Endothelial cell of umbilical vein (primary cell): ENCODE data around the gene NFATC1. TPM values are rescaled to one million over a fixed set of nuclear protein-coding genes. Genes with fewer than 3 reads are reported as not detected.

ENCODE experiments used
- BruUV-seq: library from RNA; stranded (reverse); fragments of 400-500 nt; replicated peaks from 2 replicates; lab custom pipeline; 2021; lab: Mats Ljungman, UMichigan
- CTCF ChIA-PET: fragments of 300-600, 350-600 bp; sonication (Branson Sonifier 250); formaldehyde crosslinking; loops from one replicate; lab custom pipeline; 2021; ENCODE audit warnings: antibody characterized with exemption, inconsistent platforms; lab: Charles Lee
- POLR2A ChIA-PET: fragments of 300-600, 350-600 bp; sonication (Branson Sonifier 250); formaldehyde crosslinking; loops from one replicate; lab custom pipeline; 2021; ENCODE audit warnings: antibody characterized with exemption, inconsistent platforms; lab: Charles Lee
- DNase-seq: peaks from one replicate; pipeline ENCODE4 v3.0.0-alpha.2; 2011; ENCODE audit warnings: low read depth, low spot score
- FAIRE-seq: peaks from 2 replicates; lab custom pipeline; 2011; peaks lifted over from hg19 to GRCh38; lab: Jason Lieb, UNC
- H2AFZ ChIP-seq: 2 replicates; pipeline ENCODE4 v1.6.0; 2012; ENCODE audit warnings: low read depth, low read length, control low read depth, inconsistent platforms
- H3K27ac ChIP-seq: 2 replicates; pipeline ENCODE4 v1.5.1; 2011; ENCODE audit warnings: low read depth, mild to moderate bottlenecking, control low read depth, low read length, moderate library complexity; ENCODE audit not compliant: insufficient read depth
- H3K27me3 ChIP-seq, 2 experiments: 2 replicates each; pipeline versions ENCODE4 v1.6.0 to v1.6.1; 2011; ENCODE audit warnings: low read length in 2 of 2, mixed read lengths in 1 of 2; ENCODE audit not compliant: control insufficient read depth in 2 of 2, insufficient read depth in 2 of 2
- H3K36me3 ChIP-seq, 2 experiments: 2 replicates in 1 of 2; 3 replicates in 1 of 2; pipeline ENCODE4 v1.5.1; 2011; ENCODE audit warnings: low read length in 2 of 2, mild to moderate bottlenecking in 1 of 2, moderate library complexity in 1 of 2; ENCODE audit not compliant: control insufficient read depth in 2 of 2, insufficient read depth in 2 of 2; ENCODE audit errors: extremely low read depth in 1 of 2
- H3K4me1 ChIP-seq: 3 replicates; pipeline ENCODE4 v1.5.1; 2011; ENCODE audit warnings: mild to moderate bottlenecking, low read length; ENCODE audit not compliant: control insufficient read depth, insufficient read depth; ENCODE audit errors: extremely low read depth
- H3K4me2 ChIP-seq: 2 replicates; pipeline ENCODE4 v1.6.1; 2011; ENCODE audit warnings: low read length, control low read depth, mixed read lengths; ENCODE audit not compliant: insufficient read depth
- H3K4me3 ChIP-seq, 3 experiments: fragments of 200-600 bp in 1 of 3; sonication (generic), shearing (Covaris generic) in 1 of 3; replicated peaks in 1 of 3; 2 replicates each; pipeline ENCODE4 v1.5.1; 2011 to 2016; ENCODE audit warnings: control low read depth in 3 of 3, low read length in 3 of 3, mild to moderate bottlenecking in 2 of 3, inconsistent platforms in 1 of 3, low read depth in 1 of 3, moderate library complexity in 1 of 3; ENCODE audit not compliant: insufficient read depth in 1 of 3
- H3K79me2 ChIP-seq: 2 replicates; pipeline ENCODE4 v1.6.0; 2012; ENCODE audit warnings: low read length, inconsistent platforms; ENCODE audit not compliant: control insufficient read depth, insufficient read depth
- H3K9ac ChIP-seq: replicated peaks from 2 replicates; pipeline ENCODE3; 2011; ENCODE audit warnings: low read length, control low read depth; ENCODE audit not compliant: insufficient read depth; ENCODE audit errors: extremely low read depth
- H3K9me1 ChIP-seq: replicated peaks from 3 replicates; pipeline ENCODE4 v1.6.0; 2011; ENCODE audit warnings: mild to moderate bottlenecking, low read length; ENCODE audit not compliant: control insufficient read depth, insufficient read depth; ENCODE audit errors: extremely low read depth
- H3K9me3 ChIP-seq: replicated peaks from 2 replicates; pipeline ENCODE4 v1.5.1; 2012; ENCODE audit warnings: low read length, inconsistent platforms; ENCODE audit not compliant: control insufficient read depth, insufficient read depth
- H4K20me1 ChIP-seq: replicated peaks from 2 replicates; pipeline ENCODE3; 2011; ENCODE audit warnings: mild to moderate bottlenecking, low read length; ENCODE audit not compliant: control insufficient read depth, insufficient read depth; ENCODE audit errors: extremely low read depth
- EZH2 ChIP-seq: IDR thresholded peaks from 2 replicates; pipeline ENCODE4 v1.6.1; 2012; ENCODE audit warnings: borderline replicate concordance, low read depth, mild to moderate bottlenecking, moderate library complexity, low read length, inconsistent platforms; ENCODE audit not compliant: severe bottlenecking
- GATA2 ChIP-seq: IDR thresholded peaks from 2 replicates; pipeline ENCODE4 v1.7.0; 2011; ENCODE audit warnings: low read depth, mild to moderate bottlenecking, moderate library complexity, mixed read lengths, low read length; ENCODE audit not compliant: insufficient read length, insufficient read depth
- JUN ChIP-seq: IDR thresholded peaks from 2 replicates; pipeline ENCODE4 v1.6.1; 2011; ENCODE audit warnings: borderline replicate concordance, low read depth; ENCODE audit not compliant: insufficient read length, insufficient read depth
- MYC ChIP-seq: IDR thresholded peaks from one replicate; pipeline ENCODE4 v1.6.1; 2011; ENCODE audit warnings: mild to moderate bottlenecking, low read depth, low read length
- POLR2A ChIP-seq: IDR thresholded peaks from 2 replicates; pipeline ENCODE4 v1.6.1; 2012; ENCODE audit warnings: low read depth, mild to moderate bottlenecking, control low read depth, low read length
- dilution Hi-C: fragments of 300-500 bp; cut with MboI; formaldehyde crosslinking; loops from one replicate; pipeline ENCODE4 v1.15.0; 2019; ENCODE audit warnings: low sequenced_read_pairs; ENCODE audit not compliant: extremely low pct_ligation_motif_present
- intact Hi-C: fragments of 100-400 bp; cut with micrococcal nuclease; formaldehyde crosslinking; loops from one replicate; pipeline ENCODE4 v1.10.0; 2022
- polyA plus RNA-seq, 4 experiments: library from polyadenylated mRNA; depleted of rRNA in 3 of 4; stranded (reverse) in 3 of 4; unstranded in 1 of 4; fragments of >200 nt; gene quantifications; 2 replicates each; pipeline versions ENCODE4 v1.2.1 to v1.2.3, GENCODE V29; 2011 to 2012; ENCODE audit warnings: missing spikeins in 1 of 4
- total RNA-seq: library from RNA; stranded (reverse); gene quantifications from 2 replicates; pipeline ENCODE4 v1.2.3, GENCODE V29; 2021
- TF ChIP-seq, protein P1 (sequence below), 2 donors: IDR thresholded peaks; 1 replicate in 1 of 2; 2 replicates in 1 of 2; pipeline ENCODE4 v1.5.1; 2011; ENCODE audit warnings: low read length in 2 of 2, mild to moderate bottlenecking in 2 of 2, moderate library complexity in 2 of 2, control low read depth in 1 of 2, inconsistent platforms in 1 of 2, low read depth in 1 of 2; ENCODE audit not compliant: insufficient read depth in 1 of 2; ENCODE audit errors: extremely low read depth in 1 of 2

The NFATC1 gene
- total and polyA plus RNA-seq, 2 donors (not counting 3 experiments of a cell fraction or from before 2014, with no cell fraction given): 11.1 to 30.0 TPM

GRCh38 chr18:79495591-79496071, 99.9 kb downstream of the NFATC1 start:
- Histone ChIP-seq H3K9ac (no peak overlapping the region), H3K4me3 (no peak overlapping the region), H2AFZ (no peak overlapping the region), H3K9me3 (no peaks in the 10 kb centered on the region), H3K79me2 (no peaks in the 10 kb centered on the region), H3K27ac (no peak overlapping the region), H3K36me3 (peaks cover 0 to 8% of the 10 kb centered on the region in 2 experiments), H3K9me1 (no peaks in the 10 kb centered on the region), H4K20me1 (no peaks in the 10 kb centered on the region), H3K27me3 (no peaks in the 10 kb centered on the region), H3K4me1 (peaks cover 16% of the 10 kb centered on the region), H3K4me2 (no peak overlapping the region)
- BruUV-seq: no TSS peak
- TF ChIP-seq EZH2: no peak
- TF ChIP-seq GATA2: no peak
- no peak for TF ChIP-seq POLR2A
- dilution Hi-C loops (no loop called here), intact Hi-C loops (no loop called here)
- CTCF ChIA-PET: no interaction called here
- no peak for FAIRE-seq
- POLR2A ChIA-PET: no interaction called here
- DNase-seq: no peak

DNA sequence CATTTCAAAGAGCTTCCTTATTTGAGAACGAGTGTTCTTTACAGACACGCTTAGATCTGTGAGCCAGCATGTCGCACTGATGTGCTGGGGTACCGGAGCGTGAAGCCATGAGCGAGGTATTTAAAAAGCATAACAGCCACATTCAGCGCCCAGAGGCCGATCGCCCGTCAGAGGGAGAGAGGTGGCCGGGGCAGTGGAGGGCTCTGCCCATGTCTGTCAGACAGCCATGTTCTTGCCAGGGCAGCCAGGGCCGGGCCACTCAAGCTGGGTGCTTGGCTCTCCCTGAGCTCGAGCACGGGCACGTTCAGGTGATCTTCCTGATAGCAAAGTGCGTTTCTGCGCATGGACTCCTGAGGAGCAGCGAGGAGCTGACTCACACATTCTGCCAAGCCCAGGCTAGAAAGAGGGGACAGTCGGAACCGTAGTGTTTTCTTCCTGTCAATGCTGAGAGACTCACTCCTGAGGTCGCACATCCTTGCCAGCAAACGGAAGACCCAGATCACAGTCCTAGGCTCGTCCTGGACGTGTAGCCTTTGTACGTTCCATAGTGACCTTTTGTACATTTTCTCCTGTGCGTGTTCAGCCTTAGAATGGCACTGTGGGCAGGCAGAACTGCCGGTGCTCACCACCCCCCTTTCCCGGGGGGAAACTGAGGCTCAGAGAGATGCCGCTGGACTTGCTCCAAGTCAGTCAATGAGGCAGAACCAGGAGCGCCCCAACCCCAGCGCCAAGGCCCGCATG, 100.7 kb downstream of the NFATC1 start:
- no peak overlapping the region for H2AFZ ChIP-seq
- no TSS peak for BruUV-seq
- H3K9me3 ChIP-seq: no peaks in the 10 kb centered on the region
- CTCF ChIA-PET: no interaction called here
- dilution Hi-C loops (no loop called here), intact Hi-C loops (no loop called here)
- H3K4me3 ChIP-seq: no peak overlapping the region
- POLR2A ChIA-PET: no interaction called here
- no peak overlapping the region for H3K9ac ChIP-seq
- FAIRE-seq: no peak
- TF ChIP-seq, protein P1, sequence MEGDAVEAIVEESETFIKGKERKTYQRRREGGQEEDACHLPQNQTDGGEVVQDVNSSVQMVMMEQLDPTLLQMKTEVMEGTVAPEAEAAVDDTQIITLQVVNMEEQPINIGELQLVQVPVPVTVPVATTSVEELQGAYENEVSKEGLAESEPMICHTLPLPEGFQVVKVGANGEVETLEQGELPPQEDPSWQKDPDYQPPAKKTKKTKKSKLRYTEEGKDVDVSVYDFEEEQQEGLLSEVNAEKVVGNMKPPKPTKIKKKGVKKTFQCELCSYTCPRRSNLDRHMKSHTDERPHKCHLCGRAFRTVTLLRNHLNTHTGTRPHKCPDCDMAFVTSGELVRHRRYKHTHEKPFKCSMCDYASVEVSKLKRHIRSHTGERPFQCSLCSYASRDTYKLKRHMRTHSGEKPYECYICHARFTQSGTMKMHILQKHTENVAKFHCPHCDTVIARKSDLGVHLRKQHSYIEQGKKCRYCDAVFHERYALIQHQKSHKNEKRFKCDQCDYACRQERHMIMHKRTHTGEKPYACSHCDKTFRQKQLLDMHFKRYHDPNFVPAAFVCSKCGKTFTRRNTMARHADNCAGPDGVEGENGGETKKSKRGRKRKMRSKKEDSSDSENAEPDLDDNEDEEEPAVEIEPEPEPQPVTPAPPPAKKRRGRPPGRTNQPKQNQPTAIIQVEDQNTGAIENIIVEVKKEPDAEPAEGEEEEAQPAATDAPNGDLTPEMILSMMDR (IDR thresholded peaks at IDR 0.05; ENCODE audit: extremely low read depth in 1 of 2, insufficient read depth in 1 of 2, low read depth in 1 of 2, low read length in 2 of 2): no peak
- TF ChIP-seq JUN (no peak), MYC (no peak), EZH2 (no peak)
- H3K27me3 ChIP-seq: no peaks in the 10 kb centered on the region
- no peaks in the 10 kb centered on the region for H3K79me2 ChIP-seq
- H3K4me2 ChIP-seq: no peak overlapping the region
- H3K4me1 ChIP-seq: peaks cover 16% of the 10 kb centered on the region
- H4K20me1 ChIP-seq: no peaks in the 10 kb centered on the region
- no peaks in the 10 kb centered on the region for H3K9me1 ChIP-seq
- no peak overlapping the region for H3K27ac ChIP-seq
- H3K36me3 ChIP-seq: peaks cover 0 to 6% of the 10 kb centered on the region in 2 experiments
- no peak for DNase-seq
